HG03575 (cell line): Measurements from ENCODE around the gene ST7L.
"Not testable (repeated sequence)": the region's sequence is repeated elsewhere in the genome, so short reads cannot be mapped to it uniquely, and the experiment has no call there.

Source experiments
- ATAC-seq: cut with Tn5 transposase; IDR thresholded peaks from one replicate; pipeline ENCODE4 v1.9.1; 2021; ENCODE audit not compliant: unreplicated experiment, insufficient number of reproducible peaks, low FRiP score; ENCODE audit errors: extremely low read depth

The ST7L gene, protein sequence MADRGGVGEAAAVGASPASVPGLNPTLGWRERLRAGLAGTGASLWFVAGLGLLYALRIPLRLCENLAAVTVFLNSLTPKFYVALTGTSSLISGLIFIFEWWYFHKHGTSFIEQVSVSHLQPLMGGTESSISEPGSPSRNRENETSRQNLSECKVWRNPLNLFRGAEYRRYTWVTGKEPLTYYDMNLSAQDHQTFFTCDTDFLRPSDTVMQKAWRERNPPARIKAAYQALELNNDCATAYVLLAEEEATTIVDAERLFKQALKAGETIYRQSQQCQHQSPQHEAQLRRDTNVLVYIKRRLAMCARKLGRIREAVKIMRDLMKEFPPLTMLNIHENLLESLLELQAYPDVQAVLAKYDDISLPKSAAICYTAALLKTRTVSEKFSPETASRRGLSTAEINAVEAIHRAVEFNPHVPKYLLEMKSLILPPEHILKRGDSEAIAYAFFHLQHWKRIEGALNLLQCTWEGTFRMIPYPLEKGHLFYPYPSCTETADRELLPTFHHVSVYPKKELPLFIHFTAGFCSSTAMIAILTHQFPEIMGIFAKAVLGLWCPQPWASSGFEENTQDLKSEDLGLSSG

DNA sequence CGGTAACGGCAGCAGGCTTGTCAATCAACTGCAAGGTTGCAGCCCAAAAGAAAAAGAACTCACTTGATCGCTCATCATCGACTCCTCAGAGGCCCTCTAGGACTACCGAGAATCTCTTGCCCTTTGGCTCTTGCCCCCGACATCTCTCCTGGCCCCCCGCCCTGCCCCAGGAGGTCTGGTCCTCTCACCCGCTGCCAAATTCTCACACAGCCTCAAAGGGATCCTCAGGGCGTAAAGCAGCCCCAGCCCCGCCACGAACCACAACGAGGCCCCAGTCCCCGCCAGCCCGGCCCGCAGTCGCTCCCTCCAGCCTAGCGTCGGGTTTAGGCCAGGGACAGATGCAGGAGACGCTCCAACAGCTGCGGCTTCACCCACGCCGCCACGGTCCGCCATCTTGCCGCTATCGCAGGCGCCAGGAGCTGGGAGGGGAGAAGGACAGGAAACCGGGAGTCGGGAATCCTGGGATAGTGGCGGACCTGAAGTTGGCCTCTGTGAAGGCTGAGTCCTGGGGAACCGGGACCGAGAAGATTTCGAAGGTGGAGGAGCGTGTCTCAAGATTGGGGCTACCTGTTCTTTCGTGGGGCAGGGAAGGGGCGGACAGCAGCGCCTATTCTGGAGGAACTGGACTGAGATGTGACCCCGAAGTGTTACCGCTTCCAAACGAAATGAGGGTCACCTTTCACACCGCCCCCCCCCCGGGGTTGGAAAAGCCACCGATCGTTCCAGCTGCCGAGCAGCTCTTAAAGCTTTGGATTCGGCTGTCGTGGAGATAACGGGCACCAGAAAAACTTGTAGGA lies at the start of gene ST7L:
ST7L (minus strand) TSS at position 421 of the 797 bp plus-strand sequence; CDS start at position 393, 28 bp downstream.
- ATAC-seq: no peak

DNA sequence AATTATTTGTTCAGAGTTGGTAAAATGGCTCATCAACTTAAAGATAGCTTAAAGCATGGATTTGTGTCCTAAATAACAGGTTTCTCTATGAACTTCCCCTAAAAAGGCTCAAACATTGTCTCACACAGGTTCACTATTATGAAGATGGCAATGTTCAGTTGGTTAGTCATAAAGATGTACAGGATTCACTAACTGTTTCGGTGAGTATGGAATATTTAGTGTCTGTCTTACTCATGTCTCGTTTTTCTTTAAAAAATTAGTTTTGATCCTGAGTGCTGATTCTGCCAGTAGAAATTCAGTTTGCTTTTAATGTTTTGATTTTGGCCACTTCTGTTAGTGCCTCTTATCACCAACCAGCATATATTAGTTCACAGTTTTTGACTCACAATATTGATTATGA lies 48.0 kb upstream of the ST7L start:
- ATAC-seq: no peak

DNA sequence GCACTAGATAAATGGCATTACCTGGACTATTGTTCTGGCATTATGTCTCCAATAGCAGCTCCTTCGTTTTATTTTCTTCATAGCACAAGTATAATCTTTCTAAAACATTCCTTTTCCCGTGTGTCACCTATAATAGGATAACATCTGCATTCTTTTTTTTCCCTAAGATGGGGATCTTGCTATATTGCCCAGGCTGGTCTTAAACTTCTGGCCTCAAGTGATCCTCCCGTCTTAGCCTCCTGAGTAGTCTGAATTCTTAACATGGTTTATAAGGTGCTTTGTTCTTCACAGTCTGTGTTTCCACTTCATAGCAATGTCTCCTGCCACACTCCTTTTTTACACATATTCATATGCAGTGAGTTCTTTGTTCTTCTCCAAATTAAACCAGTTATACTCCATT lies 46.9 kb upstream of the ST7L start:
- ATAC-seq: no peak

DNA sequence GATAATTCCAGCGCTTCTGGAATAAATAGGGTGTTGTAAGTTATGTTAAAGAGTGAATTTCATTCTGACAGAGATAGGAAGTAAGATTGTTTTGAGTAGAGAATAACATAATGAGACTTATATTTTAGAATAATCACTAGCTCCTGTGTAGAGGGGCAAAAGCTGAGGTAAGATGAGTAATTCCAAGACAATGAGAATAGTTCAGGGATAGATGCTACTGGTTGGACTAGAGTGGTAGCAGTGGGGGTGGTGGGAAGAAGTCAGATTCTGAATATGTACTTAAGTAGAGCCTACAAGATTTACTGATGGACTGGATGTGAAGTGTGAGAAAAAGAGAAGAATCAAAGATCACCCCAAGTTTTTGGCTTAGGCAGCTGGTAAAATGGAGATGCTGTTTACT lies 32.3 kb upstream of the ST7L start:
- ATAC-seq: no peak

DNA sequence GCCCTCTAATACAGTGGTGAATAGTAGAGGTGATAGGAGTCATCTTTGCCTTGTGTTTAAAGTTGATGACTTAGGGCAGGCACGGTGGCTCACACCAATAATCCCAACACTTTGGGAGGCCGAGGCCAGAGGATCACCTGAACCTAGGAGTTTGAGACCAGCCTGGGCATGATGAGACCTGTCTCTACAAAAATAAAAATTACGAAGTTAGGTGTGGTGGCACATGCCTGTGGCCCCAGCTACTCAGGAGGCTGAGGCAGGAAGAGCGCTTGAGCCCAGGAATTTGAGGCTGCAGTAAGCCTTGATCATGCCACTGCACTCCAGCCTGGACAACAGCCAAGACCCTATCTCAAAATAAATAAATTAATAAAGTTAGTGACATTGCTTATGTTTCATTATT lies 27.3 kb upstream of the ST7L start:
- no peak for ATAC-seq

DNA sequence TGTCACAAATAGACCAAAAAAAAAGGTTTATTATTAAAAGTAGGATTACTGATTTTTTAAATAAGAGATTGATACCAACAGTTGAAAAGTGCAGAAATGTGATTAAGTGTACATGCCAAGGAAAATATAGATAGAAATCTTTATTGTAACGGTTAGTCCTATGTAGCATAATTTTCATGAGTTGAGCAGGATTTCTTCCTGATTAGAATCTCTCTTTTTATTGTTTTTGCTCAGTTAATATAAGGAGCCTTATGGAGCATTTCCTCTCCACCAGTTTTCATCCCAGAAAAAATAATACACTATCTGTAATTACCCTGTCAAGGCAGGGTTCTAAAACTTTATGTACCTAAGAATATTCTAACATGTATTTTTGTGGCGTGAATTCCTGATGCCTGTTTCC lies 24.1 kb upstream of the ST7L start:
- no peak for ATAC-seq

DNA sequence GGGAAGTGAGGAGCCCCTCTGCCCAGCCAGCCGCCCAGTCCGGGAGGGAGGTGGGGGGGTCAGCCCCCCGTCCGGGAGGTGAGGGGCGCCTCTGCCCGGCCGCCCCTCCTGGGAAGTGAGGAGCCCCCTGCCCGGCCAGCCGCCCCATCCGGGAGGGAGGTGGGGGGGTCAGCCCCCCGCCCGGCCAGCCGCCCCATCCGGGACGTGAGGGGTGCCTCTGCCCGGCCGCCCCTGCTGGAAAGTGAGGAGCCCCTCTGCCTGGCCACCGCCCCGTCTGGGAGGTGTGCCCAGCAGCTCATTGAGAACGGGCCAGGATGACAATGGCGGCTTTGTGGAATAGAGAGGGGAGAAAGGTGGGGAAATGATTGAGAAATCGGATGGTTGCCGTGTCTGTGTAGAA lies 21.5 kb upstream of the ST7L start:
- ATAC-seq: not testable (repeated sequence)

DNA sequence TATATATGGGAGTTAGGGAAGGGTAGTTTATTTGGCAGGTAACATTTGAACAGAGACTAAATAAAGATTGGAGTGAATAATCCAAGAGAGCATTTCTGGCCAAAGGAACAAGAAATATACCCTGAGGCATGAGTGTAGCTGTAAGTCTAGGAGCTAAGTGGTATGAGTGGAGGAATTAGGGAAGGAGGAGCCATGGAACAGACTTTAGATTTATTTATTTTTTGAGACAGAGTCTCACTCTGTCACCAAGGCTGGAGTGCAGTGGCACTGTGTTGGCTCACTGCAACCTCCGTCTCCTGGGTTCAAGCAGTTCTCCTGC lies 19.1 kb upstream of the ST7L start:
- no peak for ATAC-seq

DNA sequence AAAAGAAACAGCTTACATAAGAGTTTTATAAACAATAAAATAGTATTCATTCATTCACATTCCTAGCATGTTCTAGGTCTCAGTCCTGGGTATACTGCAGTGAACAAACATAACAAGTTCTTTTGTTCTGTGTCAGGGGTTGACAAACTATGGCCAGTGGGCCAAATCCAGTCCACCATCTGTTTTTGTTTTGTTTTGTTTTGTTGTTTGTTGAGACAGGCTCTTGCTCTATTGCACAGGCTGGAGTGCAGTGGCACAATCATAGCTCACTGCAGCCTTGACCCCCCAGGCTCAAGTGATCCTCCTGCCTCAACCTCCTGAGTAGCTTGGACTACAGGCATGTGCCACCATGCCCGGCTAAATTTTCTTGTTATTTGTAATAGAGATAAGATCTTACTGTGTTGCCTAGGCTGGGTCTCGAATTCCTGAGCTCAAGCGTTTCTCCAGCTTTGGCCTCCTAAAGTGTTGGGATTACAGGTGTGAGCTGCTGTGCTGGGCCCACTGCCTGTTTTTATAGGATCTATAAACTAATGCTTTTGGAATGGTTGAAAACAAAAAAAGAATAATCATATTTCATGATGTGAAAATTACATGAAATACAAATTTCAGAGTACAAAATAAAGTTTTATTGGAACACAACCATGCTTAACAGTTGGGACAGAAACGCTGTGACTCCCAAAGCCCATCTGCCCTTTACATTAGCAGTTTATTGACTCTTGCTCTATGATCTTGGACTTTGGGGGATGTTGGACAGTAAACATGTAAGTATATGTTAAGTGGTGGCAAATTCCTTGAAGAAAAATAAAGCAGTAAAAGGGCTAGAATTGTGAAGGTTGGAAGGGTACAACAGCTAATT lies 18.5 kb upstream of the ST7L start:
- no peak for ATAC-seq

DNA sequence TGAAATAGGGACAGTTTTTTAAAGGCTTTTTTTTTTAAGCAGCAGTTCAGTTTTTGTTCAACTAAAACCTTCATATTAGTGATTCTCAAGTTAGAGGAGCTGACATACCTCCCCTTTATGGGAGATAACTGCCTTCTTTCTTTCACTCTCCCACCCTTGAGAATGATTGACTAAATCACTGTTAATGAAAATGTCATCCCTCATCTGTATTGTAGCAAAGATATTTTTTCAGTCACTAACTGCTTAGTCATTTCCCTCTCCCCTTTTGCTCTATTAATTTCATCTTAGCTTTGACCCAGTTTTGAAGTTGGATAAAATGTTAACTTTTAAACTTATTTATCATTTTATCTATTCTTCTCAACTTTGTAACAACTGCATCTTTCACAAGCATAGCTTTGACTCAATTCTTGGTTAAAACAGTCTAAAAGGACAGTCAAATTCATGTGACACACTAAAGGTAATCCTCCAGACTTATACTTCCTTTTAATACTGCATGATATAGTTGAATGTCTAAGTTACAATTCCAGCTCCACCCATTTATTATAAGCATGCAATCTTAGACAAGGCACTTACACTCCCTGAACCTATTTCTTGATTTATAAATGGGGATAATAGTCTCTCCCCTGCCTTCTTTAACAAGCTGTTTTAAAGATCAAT lies 17.8 kb upstream of the ST7L start:
- ATAC-seq: no peak

DNA sequence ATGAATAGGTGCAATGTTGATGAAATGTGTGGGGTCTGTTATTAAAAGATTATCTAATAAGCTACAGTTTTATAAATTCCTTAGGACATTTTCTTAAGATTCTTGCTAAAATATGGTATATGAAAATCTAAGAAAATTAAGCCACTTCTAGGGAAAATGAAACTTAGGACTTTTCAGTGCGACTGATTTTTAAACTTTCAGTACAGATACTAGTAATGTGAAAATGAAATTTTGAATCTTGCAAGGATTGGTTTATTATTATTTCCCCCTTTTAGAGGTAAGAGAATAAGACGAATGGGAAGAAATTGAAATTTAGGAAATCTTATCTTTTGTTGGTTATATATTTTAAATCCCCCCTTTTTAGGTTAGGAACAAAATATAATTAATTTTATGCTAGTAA lies 17.1 kb upstream of the ST7L start:
- no peak for ATAC-seq

DNA sequence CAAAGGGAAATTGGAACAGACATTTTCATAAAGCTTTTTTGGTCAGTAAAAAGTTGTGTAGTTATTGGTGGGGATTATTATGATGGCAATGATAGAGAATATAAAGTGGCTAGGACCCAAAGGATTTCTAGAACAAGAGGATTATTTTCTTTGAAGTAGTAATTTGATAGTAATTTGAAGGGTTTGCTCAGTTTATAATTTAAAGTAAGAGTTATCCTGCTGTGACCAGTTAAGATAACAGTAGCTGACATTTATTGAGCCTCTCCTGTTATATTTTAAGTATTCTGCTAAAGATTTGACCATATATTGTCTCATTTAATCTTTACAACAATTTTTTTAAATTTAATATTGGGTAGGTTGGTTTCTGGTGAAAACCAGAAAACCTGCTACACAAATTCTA lies 15.4 kb upstream of the ST7L start:
- no peak for ATAC-seq

DNA sequence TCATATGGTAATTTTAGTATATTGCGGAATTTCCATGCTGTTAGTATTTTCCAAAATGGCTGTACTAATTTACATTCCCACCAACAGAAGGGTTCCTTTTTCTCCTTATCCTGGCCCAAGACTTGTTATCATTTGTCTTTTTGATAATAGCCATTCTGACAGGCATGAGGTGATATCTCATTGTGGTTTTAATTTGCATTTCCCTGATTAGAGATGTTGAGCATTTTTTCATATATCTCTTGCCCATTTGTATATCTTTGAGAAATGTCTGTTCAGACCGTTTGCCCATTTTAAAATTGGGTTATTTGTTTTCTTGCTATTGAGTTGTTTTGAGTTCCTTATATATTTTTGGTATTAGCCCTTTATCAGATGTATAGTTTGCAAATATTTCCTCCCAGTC lies 14.7 kb upstream of the ST7L start:
- ATAC-seq: no peak

DNA sequence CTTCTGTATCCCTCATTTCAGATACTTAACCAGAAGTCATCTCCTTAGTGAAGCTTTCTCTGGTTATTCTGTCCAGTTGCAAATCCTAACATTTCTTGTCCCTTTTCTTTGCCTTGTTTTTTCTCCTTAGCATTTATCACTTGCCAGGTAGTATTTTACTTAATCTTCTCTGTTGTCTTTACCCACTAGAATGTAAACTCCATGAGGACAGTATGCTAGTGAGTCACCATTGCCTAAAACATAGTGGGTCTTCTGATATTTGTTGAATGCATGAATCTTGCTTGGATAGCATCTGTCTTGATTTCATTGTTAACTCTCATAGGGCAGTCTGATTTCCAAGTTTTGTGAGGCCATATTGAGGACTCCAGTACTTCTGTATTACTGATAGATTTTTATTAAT lies 10.3 kb upstream of the ST7L start:
- ATAC-seq: no peak

DNA sequence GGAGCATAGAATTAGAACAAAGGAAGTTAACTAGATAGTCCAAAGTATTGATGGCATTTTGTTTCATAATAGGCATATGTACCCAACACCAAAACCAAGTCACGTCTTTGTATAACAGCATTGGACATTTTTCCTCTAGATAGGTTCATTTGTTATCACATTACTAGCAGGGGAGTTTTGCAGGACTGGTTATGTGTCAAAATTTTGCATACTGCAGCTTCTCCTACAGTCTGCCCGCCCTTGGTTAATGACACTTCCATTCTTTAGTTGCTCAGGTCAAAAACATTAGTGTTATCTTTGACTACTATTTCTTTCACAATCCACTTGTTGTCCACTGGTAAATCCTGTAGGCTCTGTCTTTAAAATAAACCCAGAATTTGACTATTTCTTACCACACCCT lies 9.6 kb upstream of the ST7L start:
- ATAC-seq: no peak

DNA sequence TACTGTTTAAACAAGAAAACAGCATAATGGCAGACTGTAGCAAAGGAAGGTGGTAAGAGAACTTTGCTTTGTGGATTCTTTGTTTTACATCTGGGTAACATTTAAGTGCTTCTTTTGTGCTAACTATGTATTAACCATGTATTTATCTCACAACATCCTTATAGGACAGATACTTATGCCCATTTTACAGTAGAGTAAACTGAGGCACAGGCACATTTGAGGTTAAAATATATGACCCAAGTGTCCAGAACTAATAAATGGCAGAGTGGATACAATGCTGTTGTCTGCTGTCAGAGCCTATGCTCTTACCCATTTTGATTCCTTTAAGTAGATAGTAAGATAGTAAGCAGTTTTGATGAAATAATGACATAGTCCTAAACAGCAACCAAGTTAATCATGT lies 7.9 kb upstream of the ST7L start:
- no peak for ATAC-seq

DNA sequence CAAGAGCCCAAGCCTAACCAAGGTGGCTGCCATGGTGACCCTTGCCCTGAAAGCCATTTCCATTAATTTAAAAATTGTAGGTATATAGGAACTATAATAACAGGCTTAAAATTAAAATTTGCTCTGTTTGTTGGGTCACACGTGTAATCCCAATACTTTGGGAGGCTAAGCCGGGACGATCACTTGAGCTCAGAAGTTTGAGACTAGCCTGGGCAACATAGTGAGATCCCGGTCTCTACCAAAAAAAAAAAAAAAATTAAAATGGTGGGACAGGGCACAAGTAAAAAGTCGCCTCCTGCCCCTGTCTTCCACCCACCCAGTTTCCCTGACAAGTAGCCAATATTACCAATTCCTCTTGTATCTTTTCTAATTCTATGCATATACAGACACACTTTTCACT lies 7.3 kb upstream of the ST7L start:
- no peak for ATAC-seq

DNA sequence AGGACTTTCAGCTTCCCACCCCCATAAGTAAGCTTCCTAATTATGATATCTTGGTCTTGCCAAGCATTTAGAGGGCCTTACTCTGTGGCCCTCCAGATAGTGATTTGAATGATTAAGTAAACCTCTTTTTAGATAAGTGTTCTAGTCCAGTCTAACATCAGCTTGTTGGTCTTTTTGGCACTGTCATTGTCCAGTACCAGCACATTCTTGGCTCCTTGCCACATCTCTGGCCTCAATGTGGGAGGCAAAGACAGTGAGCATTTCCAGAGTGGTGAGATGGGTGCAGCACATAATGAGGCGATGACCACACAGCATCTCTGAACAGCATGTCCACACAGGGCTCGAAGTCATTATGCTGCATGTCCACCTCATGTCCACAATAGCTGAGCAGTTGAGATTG lies 6.8 kb upstream of the ST7L start:
- ATAC-seq: no peak

DNA sequence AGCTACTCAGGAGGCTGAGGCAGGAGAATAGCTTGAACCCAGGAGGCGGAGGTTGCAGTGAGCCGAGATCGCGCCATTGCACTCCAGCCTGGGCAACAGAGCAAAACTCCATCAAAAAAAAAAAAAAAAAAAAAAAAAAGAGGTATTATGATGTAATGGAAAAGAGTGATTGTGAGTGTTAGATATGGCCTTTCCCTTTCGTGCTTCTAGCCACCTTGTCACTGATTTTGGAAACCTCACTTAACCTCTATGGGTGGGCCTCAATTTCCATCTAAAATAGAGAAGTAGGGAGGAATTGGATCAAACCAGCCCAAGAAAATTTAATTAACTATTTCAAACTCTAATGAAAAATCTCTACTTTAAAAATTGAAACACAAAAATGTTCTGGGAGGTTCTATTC lies 5.6 kb upstream of the ST7L start:
- not testable (repeated sequence) for ATAC-seq
